HCT116 (cell line): ENCODE measurements around the gene ZNF48.
A peak's percentile ranks its signal among the peaks of the same experiment; 100 is the strongest.

ENCODE experiments used
- CTCF ChIP-seq, 3 experiments: fragments of 200-600 bp in 1 of 3; sonication (generic) in 1 of 3; IDR thresholded peaks in 2 of 3; conservative IDR thresholded peaks in 1 of 3; 2 replicates each; pipeline ENCODE4 v1.5.1; 2012 to 2017; ENCODE audit warnings: low read depth in 2 of 3, low read length in 2 of 3, antibody characterized with exemption in 1 of 3, borderline replicate concordance in 1 of 3, control low read depth in 1 of 3, mild to moderate bottlenecking in 1 of 3, mixed read lengths in 1 of 3, mixed run types in 1 of 3, moderate library complexity in 1 of 3; ENCODE audit not compliant: insufficient read depth in 1 of 3
- EGR1 ChIP-seq: IDR thresholded peaks from 2 replicates; pipeline ENCODE4 v1.6.1; 2012; ENCODE audit warnings: low read depth
- POLR2A ChIP-seq: IDR thresholded peaks from 2 replicates; pipeline ENCODE4 v1.7.0; 2011; ENCODE audit warnings: borderline replicate concordance; ENCODE audit not compliant: insufficient read depth, insufficient read length; ENCODE audit errors: extremely low read depth
- POLR2AphosphoS5 ChIP-seq: IDR thresholded peaks from 2 replicates; pipeline ENCODE4 v1.6.1; 2011; ENCODE audit warnings: mild to moderate bottlenecking, low read depth, low read length, moderate library complexity
- REST ChIP-seq: IDR thresholded peaks from 2 replicates; pipeline ENCODE4 v1.6.1; 2012; ENCODE audit warnings: low read depth
- SIN3A ChIP-seq: IDR thresholded peaks from 2 replicates; pipeline ENCODE4 v1.6.1; 2012; ENCODE audit warnings: low read depth

DNA sequence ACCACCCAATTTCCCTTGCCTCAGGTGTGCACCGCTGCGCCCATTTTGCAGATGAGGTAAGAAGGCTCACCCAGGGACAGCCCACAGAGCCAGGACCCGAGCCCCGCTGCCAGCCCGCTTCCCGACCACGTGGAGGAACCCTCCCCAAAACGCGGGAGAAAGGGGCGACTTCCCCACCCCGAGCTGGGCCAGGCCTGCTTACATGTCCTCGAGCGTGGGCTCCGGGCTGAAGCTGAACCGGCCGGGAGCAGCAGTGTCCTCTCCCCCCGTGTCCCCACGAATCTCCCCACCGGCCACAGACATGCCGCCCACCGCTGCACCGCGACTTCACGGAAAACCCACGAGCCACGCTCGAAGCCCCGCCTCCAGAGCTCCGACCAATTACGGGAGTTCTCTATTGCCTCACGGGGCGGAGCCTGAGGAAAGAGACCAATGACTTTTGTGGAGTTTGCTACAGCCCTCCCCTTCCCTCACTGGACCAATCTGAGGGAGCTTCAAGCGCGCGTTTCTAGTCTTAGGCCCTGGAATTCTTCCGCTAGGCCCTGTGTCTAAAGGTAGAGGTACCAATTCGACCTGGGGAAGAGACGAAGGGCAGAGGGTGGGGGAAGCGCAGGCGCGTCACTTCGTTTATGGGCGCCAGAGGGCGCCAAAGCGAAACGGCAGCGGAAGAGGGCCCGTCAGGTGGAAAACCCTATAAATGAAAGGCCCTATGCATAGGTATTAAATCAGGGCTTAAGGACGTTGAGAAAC, 34.6 kb downstream of the ZNF48 start, which contains the start of gene DCTPP1:
- peak; percentile 79 to 94 (median 81) for TF ChIP-seq CTCF (IDR thresholded peaks at IDR 0.05 in 2 of 3, conservative IDR thresholded peaks at IDR 0.05 in 1 of 3; ENCODE audit: borderline replicate concordance in 1 of 3, insufficient read depth in 1 of 3, low read depth in 2 of 3, low read length in 2 of 3)
- no peak for TF ChIP-seq EGR1
- peak; percentile 49 for TF ChIP-seq POLR2AphosphoS5
- 0 out of 2 replicates have a peak, but pooled peaks have one; percentile 67 for TF ChIP-seq SIN3A
- TF ChIP-seq POLR2A = peak; percentile 61
- TF ChIP-seq REST = no peak
